Activated effector memory CD4-positive, alpha-beta T cell treated with anti-CD3 and anti-CD28 coated beads, Interleukin-2, amount 50 U/mL, for 16 hours (primary cell): ENCODE results near the gene SLC25A39.
"Not testable (repeated sequence)": the region's sequence is repeated elsewhere in the genome, so short reads cannot be mapped to it uniquely, and the experiment has no call there.

Experiments
- DNase-seq: peaks from one replicate; pipeline ENCODE4 v3.0.0-alpha.2; 2020

The SLC25A39 gene, protein sequence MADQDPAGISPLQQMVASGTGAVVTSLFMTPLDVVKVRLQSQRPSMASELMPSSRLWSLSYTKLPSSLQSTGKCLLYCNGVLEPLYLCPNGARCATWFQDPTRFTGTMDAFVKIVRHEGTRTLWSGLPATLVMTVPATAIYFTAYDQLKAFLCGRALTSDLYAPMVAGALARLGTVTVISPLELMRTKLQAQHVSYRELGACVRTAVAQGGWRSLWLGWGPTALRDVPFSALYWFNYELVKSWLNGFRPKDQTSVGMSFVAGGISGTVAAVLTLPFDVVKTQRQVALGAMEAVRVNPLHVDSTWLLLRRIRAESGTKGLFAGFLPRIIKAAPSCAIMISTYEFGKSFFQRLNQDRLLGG

DNA sequence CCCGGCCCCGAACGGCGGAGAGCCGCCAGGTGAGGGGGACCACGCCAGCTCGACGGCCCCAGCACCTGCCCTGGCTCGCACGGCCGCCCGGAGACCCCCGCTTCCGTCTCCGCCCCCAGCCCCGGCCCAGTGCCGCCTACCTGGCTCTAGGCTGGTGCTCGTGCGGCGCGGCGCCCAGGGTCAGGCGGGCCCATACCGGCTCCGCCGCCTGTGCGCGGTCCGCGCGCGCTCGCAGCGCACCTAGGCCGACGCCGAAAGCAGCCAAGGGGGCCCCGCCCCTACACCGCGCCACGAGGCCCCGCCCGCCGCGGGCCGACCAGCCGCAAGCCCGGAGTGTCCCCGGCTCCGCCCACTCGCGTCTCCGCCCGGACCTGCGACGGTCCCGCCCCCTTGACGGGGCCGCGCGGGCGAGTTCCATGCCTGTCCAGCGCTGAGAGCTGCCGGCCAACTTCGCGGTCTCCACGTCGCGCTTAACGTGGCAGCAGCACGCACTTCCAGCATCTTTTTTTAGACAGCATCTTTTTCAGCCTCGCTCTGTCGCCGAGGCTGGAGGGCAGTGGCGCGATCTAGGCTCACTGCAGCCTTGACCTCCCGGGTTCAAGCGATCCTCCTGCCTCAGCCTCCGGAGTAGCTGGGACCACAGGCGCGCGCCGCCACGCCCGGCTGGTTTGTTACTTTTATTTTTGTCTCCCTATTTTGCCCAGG lies at the start of gene SLC25A39:
Gene SLC25A39 (minus strand): TSS at position 253 of the 705 bp plus-strand sequence. CDS start 1,261 bp downstream, outside the sequence.
- DNase-seq: peak; percentile 99

DNA sequence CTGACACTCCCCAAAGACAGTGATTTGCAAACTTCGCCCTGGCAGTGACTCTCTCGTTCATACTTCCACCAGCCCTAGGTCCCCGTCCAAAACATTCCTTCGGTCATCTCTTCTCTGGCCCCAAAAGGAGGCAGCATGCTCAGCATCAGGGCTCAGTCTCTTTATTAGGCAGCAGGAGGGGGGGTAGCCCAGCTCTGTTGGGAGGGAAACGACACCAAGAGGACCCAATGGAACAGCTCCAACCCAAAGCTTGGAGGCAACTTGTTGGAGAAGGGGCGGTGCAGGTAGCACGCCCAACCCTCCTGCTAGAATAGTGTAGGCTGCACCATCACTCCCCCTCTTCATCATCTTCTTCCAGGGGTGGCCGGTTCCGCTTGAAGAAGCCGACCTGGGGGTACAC lies 47.4 kb upstream of the SLC25A39 start:
- DNase-seq: no peak

DNA sequence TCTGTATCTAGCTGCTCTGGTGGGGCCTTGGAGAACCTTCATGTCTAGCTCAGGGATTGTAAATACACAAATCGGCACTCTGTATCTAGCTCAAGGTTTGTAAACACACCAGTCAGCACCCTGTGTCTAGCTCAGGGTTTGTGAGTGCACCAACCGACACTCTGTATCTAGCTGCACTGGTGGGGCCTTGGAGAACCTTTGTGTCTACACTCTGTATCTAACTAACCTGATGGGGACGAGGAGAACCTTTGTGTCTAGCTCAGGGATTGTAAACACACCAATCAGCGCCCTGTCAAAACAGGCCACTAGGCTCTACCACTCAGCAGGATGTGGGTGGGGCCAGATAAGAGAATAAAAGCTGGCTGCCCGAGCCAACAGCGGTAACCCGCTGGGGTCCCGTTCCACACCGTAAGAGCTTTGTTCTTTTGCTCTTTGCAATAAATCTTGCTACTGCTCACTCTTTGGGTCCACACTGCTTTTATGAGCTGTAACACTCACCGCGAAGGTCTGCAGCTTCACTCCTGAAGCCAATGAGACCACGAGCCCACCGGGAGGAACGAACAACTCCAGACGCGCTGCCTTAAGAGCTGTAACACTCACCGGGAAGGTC lies 44.9 kb upstream of the SLC25A39 start:
- DNase-seq: not testable (repeated sequence)

DNA sequence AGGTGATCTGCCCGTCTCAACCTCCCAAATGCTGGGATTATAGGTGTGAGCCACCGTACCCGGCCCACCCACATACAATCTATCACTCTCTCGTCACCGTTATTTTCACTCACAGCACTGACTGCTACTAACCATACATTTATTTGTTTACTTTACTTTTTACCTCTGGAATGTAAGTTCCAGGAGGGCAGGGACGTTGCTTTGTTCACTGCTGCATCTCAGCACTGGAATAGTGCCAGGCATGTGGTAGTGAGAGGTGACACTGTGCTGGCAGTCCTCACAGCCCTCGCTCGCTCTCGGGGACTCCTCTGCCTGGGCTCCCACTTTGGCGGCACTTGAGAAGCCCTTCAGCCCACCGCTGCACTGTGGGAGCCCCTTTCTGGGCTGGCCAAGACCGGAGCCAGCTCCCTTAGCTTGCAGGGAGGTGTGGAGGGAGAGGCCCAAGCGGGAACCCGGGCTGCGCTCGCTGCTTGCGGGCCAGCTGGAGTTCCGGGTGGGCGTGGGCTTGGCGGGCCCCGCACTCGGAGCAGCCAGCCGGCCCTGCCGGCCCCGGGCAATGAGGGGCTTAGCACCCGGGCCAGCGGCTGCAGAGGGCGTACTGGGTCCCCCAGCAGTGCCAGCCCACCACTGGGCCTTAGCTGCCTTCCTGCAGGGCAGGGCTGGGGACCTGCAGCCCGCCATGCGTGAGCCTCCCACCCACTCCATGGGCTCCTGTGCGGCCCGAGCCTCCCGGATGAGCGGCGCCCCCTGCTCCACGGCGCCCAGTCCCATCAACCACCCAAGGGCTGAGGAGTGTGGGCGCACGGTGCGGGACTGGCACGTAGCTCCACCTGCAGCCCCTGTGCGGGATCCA lies 44.0 kb upstream of the SLC25A39 start:
- DNase-seq: not testable (repeated sequence)

DNA sequence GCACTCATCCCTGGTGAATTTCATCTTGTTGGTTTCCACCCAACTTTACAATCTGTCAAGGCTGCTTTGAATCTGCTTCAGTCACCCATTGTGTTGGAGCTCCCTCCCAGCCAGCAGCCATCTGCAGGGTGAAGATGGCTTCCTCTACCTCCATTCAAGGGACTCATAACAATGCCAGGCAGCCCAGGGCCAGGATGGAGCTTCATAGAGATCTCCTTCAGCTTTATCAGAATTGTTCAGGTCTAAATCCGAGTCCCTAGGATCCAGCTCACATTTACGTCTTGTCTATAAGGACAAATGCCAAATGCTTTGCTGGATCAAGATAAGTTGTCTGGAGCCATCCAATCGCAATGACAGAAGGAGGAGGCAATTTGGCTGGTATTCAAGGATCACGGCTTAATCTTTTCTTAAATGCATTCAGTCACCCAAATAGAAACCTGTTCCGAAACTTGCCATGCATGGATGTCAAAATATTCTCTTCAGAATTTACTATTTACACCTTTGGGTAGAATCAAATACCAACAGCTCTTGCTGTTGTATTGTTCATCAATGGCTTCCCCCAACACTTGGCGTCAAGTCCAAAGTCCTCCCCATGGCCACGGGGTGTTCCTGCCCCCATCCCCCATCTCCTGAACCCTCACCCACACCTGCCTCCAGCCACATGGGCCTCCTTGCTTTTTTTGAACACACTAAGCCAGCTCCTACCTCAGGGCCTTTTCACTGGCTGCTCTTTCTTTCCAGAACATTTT lies 42.8 kb upstream of the SLC25A39 start:
- no peak for DNase-seq

DNA sequence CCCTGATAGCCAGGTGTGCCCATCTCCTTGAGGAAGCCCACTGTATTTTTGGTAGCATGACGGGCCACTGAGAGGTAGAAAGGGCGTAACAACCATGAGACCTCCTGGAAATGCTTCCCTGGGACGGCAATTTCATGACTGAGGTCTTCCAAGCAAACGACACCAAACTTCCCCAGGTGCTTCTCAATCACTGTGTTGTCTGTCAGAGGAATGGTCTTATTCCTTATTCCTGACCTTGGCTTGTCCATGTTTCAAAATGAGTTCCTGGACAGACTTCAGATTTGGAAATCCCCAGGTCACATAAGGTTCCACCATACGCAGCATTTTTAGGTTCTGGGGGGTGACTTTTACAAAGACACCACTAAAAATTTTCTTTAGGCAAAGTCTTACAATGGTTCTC lies 40.4 kb upstream of the SLC25A39 start:
- DNase-seq: not testable (repeated sequence)

DNA sequence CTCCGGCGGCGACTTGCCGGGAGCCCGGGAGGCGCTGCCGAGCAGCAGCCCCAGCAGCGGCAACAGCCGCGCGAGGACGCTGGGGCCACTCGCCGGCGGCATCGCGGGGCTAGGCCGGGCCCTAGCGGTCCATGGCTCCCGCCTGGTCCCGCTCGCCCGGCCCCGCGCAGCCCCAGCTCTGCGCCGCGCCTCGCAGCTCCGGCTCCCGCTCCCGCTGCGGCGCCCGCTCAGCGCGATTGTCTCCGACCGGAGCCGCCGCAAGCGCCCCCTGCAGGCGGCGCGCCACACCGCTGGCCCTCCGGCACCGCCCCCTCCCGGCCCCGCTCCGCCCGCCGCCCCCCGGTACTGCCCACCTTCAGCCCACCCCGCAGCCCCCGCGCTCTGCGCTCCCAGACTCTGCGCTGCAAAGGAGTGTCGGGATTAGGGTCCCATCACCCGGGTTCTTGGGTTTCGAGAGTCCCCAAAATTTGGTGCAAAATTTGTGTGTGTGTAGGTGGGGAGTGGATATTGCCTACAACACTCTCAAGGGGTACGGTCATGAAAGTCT lies 39.1 kb upstream of the SLC25A39 start, which contains the start of gene FAM171A2:
Gene FAM171A2 (minus strand): TSS at position 241 of the 547 bp plus-strand sequence. CDS start 139 bp downstream, at position 102.
- peak; percentile 87 for DNase-seq

DNA sequence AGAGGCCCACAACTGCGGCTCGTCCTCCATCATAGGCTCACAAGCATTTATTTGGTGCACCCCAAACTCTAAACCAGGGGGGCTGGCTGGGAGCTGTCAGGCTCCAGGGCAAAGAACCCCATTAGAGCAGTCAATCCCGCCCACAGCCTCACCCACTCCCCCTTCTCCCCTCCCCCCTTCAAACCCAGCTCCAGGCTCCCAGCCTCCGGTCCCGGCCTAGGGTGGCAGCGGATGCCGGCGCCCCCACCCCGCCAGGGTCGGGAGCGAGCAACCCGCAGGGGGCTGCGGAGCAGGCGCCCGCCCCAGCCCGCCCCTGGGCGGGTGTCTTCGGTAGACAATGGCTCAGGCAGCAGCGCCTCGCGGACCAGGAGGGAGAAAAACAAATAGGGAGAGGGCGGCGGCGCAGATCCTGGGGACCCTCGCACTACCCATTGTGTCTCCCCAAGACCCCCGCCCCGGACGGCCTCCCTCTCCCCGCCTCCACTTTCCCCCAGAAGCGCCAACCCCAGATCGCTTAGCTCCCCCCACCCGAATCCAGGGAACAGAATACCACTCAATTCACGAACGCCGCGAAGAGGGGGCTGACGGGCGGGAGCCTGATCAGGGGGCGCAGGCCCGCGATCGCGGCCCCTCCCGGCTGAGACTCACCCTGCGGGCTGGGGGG lies 38.5 kb upstream of the SLC25A39 start:
- DNase-seq: no peak

DNA sequence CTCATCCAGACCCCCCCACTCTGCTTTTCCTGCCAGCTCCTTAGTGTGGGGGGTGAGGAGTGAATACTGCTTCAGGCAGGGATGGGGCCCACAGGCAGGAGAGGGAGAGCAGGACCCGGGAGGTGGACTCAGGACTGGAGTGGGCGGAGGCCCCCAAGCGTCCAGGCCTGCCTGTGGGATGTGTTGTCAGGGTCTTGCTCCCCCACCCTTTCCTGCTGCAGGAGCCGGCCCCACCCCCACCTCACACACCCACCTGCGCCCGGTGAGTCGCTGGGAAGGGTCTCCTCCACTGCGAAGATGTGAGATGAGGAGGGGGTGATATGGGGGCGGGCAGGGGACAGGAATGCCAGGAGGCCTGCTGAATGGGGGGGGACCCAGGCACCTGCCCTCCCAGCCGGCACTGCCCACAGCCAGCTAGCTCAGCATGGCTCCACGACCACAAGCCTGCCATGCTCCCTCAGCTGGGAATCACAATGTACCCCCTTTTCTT lies 37.9 kb upstream of the SLC25A39 start:
- DNase-seq: no peak

DNA sequence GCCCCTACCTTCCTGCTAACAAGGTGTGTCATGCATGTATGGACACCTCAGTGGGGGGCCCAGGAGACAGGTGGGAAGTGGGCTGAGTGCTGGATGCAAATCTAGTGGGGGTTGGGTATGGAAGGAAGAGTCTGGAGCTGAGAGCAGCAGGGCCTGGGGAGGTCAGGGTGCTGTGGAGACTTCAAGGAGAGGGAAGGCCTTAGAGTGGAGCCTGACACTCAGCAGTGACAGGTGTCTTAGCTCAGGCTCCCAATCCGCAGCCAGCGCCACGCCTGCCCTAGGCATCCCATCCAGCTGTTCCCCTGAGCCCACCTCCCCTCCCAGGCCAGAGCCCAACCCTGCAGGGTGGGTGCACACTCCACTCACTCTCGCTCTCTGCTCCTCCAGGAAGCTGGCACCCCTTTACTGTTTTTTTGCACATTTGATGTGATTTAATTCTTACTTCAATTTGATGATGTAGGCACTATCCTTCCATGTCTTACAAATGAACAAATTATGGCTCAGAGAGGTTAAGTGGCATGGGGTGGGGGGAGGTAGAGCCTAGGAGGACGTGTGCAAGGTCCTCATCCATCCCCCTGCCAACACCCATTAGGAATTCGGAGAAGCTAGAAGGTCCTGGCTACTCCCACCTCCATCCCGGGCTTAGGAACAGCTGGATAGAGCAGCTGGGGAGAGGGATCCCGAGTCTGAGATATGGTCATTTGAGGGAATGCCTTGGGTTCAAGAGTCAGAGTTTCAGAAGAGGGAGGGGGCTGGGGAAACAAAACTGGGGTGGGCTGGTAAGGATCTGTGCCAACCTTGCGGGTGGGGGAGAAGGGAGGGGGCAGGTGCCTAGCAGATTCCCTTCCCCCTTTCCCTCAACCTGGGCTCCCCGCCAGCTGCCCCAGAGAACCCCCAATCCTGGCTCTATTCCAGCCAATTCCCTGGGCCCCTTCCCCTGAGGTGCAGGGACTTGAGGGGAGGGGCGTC lies 37.0 kb upstream of the SLC25A39 start:
- DNase-seq: no peak

DNA sequence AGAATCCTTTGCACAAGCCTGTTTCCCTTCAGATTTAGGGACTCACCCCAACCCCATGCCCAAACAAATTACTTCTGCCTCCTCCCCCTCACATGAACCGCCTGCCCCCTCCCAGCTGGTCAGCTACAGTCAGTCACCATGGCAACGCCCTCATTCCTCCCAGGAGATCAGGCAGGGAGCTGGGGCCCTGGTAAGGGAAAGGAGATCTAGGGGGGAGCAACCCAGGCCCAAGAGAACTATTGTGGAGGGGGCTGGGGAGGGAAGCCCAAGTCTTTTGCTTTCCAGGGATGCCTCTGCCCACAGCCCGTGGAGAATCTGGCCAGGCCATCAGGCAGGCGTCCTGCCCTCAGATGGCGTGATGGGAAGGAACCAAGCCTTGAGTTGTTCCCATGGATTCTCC lies 36.2 kb upstream of the SLC25A39 start:
- no peak for DNase-seq

DNA sequence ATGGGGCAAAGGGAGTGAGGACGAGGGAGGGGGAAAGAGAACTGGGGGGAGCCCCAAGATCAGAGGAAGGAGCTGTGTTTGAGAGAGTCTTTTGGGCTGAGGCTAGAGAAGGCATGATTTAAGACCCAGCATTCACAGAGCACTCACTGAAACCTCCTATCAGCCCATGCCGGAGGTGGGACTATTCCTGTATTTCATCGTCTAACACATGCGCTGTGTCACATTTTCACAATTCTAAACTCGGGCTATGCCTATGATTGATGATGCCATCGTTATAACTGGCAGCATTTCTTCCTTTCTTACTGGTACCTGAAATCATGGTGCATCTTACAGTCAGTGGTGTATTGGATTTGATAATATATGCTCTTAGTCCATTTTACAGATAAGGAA lies 35.5 kb upstream of the SLC25A39 start:
- no peak for DNase-seq

DNA sequence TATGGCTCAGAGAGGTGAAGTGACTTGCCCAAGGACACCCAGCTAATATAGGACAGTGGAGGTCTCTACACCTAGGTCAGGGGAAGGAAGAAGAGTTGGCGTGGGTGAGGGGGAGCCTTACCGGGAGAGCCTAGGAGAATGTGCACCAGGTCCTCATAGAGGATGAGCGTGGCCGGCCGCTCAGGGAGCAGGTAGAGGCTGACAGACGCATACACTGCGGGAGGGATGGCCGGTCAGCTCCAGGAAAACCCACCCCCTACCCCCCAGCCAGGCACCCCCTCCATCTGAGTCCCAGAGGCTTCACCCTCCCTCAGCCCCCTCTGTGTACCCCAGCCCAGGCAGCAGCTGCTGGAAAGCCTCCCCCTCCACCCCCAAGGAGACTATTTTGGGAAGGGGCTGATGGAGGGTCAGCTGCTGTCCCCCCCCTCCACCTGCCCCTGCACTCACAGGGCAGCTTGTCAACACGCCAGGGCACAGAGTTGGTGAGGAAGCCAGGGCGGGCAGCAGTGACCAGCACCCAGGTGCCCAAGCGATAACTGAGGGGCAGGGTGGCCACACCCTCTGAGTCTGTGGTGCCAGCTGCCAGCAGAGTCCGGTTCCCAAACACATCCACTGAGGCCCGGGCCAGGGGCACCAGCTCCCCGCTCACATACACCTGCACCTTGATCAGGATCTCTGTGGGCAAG lies 35.0 kb upstream of the SLC25A39 start:
- no peak for DNase-seq

DNA sequence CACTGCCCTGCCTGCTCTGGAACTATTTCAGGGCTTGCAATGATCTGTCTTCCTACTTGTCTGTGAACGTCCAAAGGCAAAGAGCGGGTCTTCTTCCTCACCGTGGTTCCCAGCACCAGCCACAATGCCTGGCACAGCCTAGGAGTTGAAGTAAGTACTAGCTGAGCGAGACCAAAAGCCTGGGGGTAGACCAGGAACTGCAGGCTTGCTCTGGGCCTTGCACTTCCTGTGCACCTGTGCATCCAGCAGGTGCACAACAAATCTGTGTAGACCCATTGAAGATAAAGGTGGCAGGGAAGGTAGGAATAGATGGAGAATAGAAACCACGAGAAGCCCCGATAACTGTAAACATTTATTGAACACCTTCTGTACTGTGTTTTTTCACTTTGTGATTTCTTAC lies 34.4 kb upstream of the SLC25A39 start:
- no peak for DNase-seq

DNA sequence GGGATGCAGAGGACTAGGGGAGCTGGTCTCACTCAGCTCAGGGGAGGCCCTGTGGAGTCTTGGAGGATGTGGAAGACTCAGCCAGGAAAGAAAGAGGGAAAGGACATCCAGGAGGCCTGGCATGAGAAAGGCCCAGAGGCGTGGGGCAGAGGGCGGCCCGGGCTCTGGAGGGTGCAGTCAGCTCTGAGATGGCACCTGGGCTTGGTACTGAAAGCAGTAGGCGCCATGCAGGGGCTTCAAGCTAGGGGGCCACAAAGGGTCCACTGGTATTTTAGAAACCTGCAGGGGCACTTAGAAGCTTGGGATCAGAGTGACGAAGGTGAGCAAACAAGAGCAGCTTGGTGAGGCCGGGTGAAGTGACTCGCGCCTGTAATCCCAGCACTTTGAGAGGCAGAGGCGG lies 33.4 kb upstream of the SLC25A39 start:
- no peak for DNase-seq

DNA sequence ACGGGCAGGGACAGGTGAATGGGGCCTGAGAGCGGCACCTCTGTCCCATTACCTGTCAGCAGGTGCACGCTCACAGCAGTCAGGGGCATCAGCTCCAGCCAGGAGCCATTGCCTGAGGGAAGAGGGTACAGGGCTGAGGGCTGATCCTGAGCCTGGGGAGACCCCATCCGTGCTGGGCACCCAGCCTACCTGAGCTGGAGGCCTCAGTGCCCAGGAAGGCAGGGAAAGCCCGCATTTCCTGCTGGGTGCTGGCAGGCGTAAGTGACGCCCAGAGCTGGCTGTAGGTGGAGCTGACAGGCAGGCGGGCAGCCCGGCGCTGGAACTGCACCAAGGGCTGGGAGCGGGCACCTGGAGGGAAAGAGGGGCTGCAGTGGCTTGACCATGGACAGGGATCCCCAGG lies 31.6 kb upstream of the SLC25A39 start:
- DNase-seq: no peak

DNA sequence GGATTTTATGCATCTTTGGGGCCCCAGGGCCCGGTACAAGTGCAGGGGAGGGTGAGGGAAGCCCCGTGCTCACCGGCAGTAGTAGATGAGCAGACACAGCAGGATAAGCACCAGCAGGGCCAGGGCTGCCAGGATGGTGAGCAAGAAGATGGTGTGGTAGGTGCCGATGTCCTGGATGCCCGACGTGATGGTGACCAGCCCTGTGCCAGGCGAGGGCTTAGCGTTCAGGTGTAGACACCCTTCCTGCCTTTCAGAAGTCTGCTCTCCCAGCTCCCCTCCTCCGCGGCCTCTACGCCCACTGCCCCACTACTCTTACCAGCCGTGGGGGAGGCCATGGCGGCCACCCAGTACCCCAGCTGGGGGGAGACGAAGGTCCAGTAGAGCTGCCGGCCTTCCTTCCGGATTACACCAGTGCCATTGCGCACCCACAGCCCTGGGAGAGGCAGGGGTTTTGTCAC lies 31.0 kb upstream of the SLC25A39 start:
- no peak for DNase-seq

DNA sequence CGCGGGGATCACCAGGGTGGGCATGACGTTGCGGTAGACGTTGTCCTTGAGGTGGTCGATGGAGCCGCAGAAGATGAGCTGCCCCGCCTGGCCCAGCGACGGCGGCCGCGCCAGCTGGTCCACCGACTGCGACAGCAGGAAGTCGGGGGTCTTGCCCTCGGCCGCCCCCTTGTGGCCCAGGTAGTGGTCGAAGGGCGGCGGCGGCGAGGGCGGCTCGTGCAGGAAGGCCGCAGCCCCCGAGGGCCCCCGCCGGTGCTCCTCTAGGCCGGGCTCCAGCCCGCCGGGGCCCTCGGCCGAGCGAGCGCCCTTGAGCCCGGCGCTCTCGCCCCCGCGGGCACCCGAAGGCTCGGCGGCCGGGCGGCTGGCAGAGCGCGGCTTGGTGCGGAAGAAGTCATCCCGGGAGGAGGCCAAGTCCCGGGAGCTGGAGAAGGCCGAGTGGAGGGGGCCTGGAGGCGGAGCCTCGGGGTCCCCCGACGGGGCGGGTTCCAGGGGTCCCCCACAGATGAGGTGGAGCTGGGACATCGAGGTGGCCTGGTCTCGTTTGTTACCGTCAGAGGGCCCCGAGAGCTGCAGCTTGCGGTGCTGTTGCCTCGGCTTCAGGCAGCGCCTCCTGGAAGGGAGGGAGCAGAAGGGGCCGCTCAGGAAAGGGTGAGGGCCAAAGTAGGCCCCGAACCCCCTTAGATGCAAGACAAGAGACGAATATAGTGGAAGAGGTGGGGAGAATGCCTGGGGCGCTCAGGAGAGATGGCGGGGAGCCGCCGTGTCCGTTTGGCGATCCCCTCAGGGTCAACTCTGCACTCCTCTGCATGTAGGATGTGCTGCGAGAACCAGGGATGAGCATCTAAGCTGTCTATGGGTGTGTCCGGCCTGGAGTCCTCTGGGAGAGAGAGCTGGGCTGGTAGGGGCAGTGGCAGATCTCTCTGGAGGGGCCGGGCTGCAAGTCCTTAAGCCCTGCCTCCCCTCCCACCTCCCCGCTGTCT lies 30.2 kb upstream of the SLC25A39 start:
- peak; percentile 86 for DNase-seq
